Central memory CD8-positive, alpha-beta T cell (primary cell): ENCODE measurements around the gene PCDHA9.
"Not testable (repeated sequence)": the region's sequence is repeated elsewhere in the genome, so short reads cannot be mapped to it uniquely, and the experiment has no call there.

Experiments
- ATAC-seq: fragments of 150-1000 bp; cut with Tn5 transposase; replicated peaks from 2 replicates; pipeline ENCODE4 v1.10.0; 2022; ENCODE audit warnings: mild to moderate bottlenecking, moderate FRiP score, moderate number of reproducible peaks; ENCODE audit not compliant: poor library complexity, severe bottlenecking; ENCODE audit errors: extremely low read depth
- DNase-seq, 2 donors: peaks; one replicate each; pipeline ENCODE4 v3.0.0; 2021; ENCODE audit warnings: low spot score in 2 of 2
- H3K27ac Mint-ChIP-seq: one replicate; pipeline ENCODE4 v1.8.0; 2022; ENCODE audit warnings: low read depth, mild to moderate bottlenecking, moderate library complexity, mixed read lengths
- H3K27me3 Mint-ChIP-seq: one replicate; pipeline ENCODE4 v1.8.0; 2022; ENCODE audit warnings: mixed read lengths
- H3K36me3 Mint-ChIP-seq: one replicate; pipeline ENCODE4 v1.8.0; 2022; ENCODE audit warnings: mild to moderate bottlenecking, moderate library complexity, mixed read lengths; ENCODE audit not compliant: insufficient read depth
- H3K4me1 Mint-ChIP-seq: one replicate; pipeline ENCODE4 v1.8.0; 2022; ENCODE audit warnings: mixed read lengths
- H3K4me3 Mint-ChIP-seq: one replicate; pipeline ENCODE4 v1.8.0; 2022; ENCODE audit warnings: mild to moderate bottlenecking, moderate library complexity, mixed read lengths
- H3K9me3 Mint-ChIP-seq: one replicate; pipeline ENCODE4 v1.8.0; 2022; ENCODE audit warnings: mixed read lengths

Gene PCDHA9

DNA sequence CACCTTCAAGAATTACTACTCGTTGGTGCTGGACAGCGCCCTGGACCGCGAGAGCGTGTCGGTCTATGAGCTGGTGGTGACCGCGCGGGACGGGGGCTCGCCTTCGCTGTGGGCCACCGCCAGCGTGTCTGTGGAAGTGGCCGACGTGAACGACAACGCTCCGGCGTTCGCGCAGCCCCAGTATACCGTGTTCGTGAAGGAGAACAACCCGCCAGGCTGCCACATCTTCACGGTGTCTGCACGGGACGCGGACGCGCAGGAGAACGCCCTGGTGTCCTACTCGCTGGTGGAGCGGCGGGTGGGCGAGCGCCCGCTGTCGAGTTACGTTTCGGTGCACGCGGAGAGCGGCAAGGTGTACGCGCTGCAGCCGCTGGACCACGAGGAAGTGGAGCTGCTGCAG is 25.2 kb upstream of the PCDHA9 start:
- ATAC-seq, H3K4me3 Mint-ChIP-seq, H3K36me3 Mint-ChIP-seq, DNase-seq, H3K4me1 Mint-ChIP-seq, H3K9me3 Mint-ChIP-seq, H3K27ac Mint-ChIP-seq: not testable (repeated sequence)
- peaks cover 22% of the 10 kb centered on the region for H3K27me3 Mint-ChIP-seq

DNA sequence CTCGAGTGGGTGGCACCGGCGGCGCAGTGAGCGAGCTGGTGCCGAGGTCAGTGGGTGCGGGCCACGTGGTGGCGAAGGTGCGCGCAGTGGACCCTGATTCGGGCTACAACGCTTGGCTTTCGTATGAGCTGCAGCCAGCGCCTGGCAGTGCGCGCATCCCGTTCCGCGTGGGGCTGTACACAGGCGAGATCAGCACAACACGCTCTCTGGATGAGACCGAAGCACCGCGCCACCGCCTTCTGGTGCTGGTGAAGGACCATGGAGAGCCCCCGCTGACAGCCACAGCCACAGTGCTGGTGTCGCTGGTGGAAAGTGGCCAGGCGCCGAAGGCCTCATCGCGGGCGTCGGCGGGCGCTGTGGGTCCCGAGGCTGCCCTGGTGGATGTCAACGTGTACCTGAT is 24.7 kb upstream of the PCDHA9 start:
- Mint-ChIP-seq H3K27ac (no peak overlapping the region), H3K4me3 (no peak overlapping the region), H3K27me3 (peaks cover 25% of the 10 kb centered on the region), H3K36me3 (no peaks in the 10 kb centered on the region), H3K4me1 (no peaks in the 10 kb centered on the region), H3K9me3 (no peaks in the 10 kb centered on the region)
- ATAC-seq (no peak), DNase-seq (no peak)

DNA sequence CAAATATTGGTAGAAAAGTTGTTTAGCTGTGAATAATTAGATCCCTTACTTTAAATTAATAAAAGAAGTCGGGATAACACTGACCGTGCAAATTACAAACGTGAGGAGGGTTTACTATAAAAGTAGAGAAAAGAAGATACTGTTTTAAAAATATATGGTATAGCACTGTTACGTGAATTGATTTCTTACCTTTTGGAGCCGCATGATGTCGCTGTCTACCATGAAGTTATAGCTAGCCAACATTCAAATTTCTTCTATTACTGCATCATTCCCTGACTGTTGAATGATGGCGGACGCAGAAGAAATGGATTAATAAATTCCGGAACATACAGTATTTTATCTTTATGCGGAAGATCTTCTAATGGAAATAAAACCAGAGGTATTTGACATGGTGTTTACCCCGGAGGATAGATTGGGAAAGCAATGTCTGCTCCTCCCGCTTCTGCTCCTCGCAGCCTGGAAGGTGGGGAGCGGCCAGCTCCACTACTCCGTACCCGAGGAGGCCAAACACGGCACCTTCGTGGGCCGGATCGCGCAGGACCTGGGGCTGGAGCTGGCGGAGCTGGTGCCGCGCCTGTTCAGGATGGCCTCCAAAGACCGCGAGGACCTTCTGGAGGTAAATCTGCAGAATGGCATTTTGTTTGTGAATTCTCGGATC is 20.3 kb upstream of the PCDHA9 start, which contains the start of gene PCDHA6:
TSS of gene PCDHA6 (plus strand) at position 257 of the 658 bp plus-strand sequence. CDS start at position 389, 132 bp downstream.
- no peaks in the 10 kb centered on the region for H3K4me1 Mint-ChIP-seq
- H3K27ac Mint-ChIP-seq, result no peak within 1 kb of the TSS
- H3K4me3 Mint-ChIP-seq, result no peak within 1 kb of the TSS
- DNase-seq (no peak), ATAC-seq (no peak)
- H3K36me3 Mint-ChIP-seq, result no peaks in the 10 kb centered on the region
- H3K27me3 Mint-ChIP-seq, result peaks cover 44% of the 10 kb centered on the region
- no peaks in the 10 kb centered on the region for H3K9me3 Mint-ChIP-seq

DNA sequence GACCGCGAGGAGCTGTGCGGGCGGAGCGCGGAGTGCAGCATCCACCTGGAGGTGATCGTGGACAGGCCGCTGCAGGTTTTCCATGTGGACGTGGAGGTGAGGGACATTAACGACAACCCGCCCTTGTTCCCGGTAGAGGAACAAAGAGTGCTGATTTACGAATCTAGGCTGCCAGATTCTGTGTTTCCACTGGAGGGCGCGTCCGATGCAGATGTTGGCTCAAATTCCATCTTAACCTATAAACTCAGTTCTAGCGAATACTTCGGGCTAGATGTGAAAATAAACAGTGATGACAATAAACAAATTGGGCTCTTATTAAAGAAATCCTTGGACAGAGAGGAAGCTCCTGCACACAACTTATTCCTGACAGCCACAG is 19.8 kb upstream of the PCDHA9 start:
- H3K27me3 Mint-ChIP-seq, result peaks cover 49% of the 10 kb centered on the region

DNA sequence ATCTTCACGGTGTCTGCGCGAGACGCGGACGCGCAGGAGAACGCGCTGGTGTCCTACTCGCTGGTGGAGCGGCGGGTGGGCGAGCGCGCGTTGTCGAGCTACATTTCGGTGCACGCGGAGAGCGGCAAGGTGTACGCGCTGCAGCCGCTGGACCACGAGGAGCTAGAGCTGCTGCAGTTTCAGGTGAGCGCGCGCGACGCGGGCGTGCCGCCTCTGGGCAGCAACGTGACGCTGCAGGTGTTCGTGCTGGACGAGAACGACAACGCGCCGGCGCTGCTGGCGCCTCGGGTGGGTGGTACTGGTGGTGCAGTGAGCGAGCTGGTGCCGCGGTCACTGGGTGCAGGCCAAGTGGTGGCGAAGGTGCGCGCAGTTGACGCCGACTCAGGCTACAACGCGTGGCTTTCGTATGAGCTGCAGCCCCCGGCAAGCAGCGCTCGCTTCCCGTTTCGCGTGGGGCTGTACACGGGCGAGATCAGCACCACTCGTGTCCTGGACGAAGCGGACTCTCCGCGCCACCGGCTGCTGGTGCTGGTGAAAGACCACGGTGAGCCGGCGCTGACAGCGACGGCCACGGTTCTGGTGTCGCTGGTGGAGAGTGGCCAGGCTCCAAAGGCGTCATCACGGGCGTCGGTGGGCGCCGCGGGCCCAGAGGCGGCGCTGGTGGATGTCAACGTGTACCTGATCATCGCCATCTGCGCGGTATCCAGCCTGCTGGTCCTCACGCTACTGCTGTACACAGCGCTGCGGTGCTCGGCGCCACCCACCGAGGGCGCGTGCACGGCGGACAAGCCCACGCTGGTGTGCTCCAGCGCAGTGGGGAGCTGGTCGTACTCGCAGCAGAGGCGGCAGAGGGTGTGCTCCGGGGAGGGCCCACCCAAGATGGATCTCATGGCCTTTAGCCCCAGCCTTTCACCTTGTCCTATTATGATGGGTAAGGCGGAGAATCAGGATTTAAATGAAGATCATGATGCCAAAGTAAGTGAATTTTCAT is 18.4 kb upstream of the PCDHA9 start:
- H3K27me3 Mint-ChIP-seq, result peaks cover 50% of the 10 kb centered on the region
- H3K4me1 Mint-ChIP-seq, H3K27ac Mint-ChIP-seq, H3K9me3 Mint-ChIP-seq, ATAC-seq, H3K36me3 Mint-ChIP-seq, DNase-seq, H3K4me3 Mint-ChIP-seq: not testable (repeated sequence)

More for the DNA sequence above, 19.8 kb upstream of the PCDHA9 start:
- ATAC-seq, result no peak
- Mint-ChIP-seq H3K4me1 (no peaks in the 10 kb centered on the region), H3K4me3 (no peak overlapping the region), H3K36me3 (no peaks in the 10 kb centered on the region), H3K27ac (no peak overlapping the region), H3K9me3 (no peaks in the 10 kb centered on the region)
- no peak for DNase-seq

DNA sequence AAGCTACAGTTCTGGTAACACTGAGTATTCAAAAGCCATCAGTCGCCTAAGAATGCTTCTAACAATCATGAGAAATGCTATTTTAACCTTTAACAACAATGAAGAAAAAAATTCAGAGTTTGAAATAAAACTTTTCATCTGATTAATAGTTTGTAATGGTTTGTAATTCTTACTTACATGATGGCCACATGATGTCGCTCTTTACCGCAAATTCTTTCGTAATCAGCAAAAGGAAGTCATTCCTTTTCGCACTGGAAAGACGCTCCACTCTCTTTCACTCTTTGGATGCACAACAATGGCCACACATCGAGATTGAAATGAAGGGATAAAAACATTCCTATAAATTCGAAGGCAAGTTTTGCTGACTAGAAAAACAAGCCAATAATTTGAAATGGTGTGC is 14.2 kb upstream of the PCDHA9 start, which contains the start of gene PCDHA7:
TSS of gene PCDHA7 (plus strand) at position 277 of the 400 bp plus-strand sequence. CDS start at position 392, 115 bp downstream.
- ATAC-seq (no peak), DNase-seq (no peak)
- Mint-ChIP-seq H3K27ac (no peak within 1 kb of the TSS), H3K4me3 (no peak within 1 kb of the TSS), H3K4me1 (no peaks in the 10 kb centered on the region), H3K27me3 (peaks cover 25% of the 10 kb centered on the region), H3K36me3 (peaks cover 3% of the 10 kb centered on the region), H3K9me3 (no peaks in the 10 kb centered on the region)

DNA sequence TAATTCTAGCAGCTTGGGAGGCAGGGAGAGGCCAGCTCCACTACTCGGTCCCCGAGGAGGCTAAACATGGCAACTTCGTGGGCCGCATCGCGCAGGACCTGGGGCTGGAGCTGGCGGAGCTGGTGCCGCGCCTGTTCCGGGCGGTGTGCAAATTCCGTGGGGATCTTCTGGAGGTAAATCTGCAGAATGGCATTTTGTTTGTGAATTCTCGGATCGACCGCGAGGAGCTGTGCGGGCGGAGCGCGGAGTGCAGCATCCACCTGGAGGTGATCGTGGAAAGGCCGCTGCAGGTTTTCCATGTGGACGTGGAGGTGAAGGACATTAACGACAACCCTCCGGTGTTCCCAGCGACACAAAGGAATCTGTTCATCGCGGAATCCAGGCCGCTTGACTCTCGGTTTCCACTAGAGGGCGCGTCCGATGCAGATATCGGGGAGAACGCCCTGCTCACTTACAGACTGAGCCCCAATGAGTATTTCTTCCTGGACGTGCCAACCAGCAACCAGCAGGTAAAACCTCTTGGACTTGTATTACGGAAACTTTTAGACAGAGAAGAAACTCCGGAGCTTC is 13.7 kb upstream of the PCDHA9 start:
- H3K36me3 Mint-ChIP-seq, DNase-seq, H3K4me1 Mint-ChIP-seq, H3K4me3 Mint-ChIP-seq, H3K9me3 Mint-ChIP-seq, ATAC-seq, H3K27ac Mint-ChIP-seq: not testable (repeated sequence)
- H3K27me3 Mint-ChIP-seq, result peaks cover 29% of the 10 kb centered on the region

DNA sequence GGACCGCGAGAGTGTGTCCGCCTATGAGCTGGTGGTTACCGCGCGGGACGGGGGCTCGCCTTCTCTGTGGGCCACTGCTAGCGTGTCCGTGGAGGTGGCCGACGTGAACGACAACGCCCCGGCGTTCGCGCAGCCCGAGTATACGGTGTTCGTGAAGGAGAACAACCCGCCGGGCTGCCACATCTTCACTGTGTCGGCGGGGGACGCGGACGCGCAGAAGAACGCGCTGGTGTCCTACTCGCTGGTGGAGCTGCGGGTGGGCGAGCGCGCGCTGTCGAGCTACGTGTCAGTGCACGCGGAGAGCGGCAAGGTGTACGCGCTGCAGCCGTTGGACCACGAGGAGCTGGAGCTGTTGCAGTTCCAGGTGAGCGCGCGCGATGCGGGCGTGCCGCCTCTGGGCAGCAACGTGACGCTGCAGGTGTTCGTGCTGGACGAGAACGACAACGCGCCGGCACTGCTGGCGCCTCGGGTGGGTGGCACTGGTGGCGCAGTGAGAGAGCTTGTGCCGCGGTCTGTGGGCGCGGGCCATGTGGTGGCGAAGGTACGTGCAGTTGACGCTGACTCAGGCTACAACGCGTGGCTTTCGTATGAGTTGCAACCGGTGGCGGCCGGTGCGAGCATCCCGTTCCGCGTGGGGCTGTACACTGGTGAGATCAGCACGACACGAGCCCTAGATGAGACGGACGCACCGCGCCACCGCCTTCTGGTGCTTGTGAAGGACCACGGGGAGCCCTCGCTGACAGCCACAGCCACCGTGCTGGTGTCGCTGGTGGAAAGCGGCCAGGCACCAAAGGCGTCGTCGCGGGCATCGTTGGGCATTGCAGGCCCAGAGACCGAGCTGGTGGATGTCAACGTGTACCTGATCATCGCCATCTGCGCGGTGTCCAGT is 12.3 kb upstream of the PCDHA9 start:
- no peak overlapping the region for H3K27ac Mint-ChIP-seq
- H3K36me3 Mint-ChIP-seq, result peaks cover 3% of the 10 kb centered on the region
- H3K27me3 Mint-ChIP-seq, result peaks cover 37% of the 10 kb centered on the region
- ATAC-seq (no peak), DNase-seq (no peak)
- no peaks in the 10 kb centered on the region for H3K4me1 Mint-ChIP-seq
- H3K9me3 Mint-ChIP-seq, result no peaks in the 10 kb centered on the region
- H3K4me3 Mint-ChIP-seq, result no peak overlapping the region

DNA sequence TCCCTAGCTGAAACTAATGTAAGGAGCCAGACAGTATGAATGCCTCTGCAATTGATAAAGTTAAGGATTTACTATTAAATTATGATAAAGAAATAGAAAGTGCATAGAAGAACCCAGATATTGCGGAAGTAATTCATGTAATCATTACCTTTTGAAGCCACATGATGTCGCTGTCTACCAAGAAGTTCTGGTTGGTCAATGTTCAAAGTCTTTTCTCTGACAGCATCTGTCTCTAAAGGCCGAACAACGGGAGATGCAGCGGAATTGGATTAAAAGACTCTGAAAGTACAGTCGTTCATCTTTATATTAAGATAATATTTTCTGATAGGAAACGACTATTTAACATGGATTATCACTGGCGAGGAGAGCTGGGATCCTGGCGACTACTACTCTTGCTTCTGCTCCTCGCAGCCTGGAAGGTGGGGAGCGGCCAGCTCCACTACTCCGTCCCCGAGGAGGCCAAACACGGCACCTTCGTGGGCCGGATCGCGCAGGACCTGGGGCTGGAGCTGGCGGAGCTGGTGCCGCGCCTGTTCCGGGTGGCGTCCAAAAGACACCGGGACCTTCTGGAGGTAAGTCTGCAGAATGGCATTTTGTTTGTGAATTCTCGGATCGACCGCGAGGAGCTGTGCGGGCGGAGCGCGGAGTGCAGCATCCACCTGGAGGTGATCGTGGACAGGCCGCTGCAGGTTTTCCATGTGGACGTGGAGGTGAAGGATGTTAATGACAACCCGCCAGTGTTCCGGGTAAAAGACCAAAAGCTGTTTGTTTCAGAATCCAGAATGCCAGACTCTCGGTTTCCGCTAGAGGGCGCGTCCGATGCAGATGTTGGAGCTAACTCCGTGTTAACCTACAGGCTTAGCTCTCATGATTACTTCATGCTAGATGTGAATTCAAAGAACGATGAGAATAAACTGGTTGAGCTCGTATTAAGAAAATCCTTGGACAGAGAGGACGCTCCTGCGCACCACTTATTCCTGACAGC is 6.9 kb upstream of the PCDHA9 start, which contains the start of gene PCDHA8:
TSS of gene PCDHA8 (plus strand) at position 210 of the 985 bp plus-strand sequence. CDS start at position 345, 135 bp downstream.
- H3K27me3 Mint-ChIP-seq, result peaks cover 24% of the 10 kb centered on the region
- no peak within 1 kb of the TSS for H3K27ac Mint-ChIP-seq
- ATAC-seq (no peak), DNase-seq (no peak)
- no peak within 1 kb of the TSS for H3K4me3 Mint-ChIP-seq
- H3K4me1 Mint-ChIP-seq, result no peaks in the 10 kb centered on the region
- no peaks in the 10 kb centered on the region for H3K9me3 Mint-ChIP-seq
- H3K36me3 Mint-ChIP-seq, result no peaks in the 10 kb centered on the region

DNA sequence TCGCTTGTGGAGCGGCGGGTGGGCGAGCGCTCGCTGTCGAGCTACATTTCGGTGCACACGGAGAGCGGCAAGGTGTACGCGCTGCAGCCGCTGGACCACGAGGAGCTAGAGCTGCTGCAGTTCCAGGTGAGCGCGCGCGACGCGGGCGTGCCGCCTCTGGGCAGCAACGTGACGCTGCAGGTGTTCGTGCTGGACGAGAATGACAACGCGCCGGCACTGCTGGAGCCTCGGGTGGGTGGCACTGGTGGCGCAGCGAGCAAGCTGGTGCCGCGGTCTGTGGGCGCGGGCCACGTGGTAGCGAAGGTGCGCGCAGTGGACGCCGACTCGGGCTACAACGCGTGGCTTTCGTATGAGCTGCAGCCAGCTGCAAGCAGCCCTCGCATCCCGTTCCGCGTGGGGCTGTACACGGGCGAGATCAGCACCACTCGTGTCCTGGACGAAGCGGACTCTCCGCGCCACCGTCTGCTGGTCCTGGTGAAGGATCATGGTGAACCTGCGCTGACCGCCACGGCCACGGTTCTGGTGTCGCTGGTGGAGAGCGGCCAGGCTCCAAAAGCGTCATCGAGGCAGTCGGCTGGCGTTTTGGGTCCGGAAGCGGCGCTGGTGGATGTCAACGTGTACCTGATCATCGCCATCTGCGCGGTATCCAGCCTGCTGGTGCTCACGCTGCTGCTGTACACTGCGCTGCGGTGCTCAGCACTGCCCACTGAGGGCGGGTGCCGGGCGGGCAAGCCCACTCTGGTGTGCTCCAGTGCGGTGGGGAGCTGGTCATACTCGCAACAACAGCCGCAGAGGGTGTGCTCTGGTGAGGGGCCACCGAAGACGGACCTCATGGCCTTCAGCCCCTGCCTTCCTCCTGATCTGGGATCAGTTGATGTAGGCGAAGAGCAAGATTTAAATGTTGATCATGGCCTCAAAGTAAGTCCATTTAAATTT is 5.1 kb upstream of the PCDHA9 start:
- H3K4me1 Mint-ChIP-seq, result no peaks in the 10 kb centered on the region
- DNase-seq, result no peak
- ATAC-seq, result no peak
- H3K9me3 Mint-ChIP-seq, result peaks cover 6% of the 10 kb centered on the region
- peaks cover 38% of the 10 kb centered on the region for H3K27me3 Mint-ChIP-seq
- H3K4me3 Mint-ChIP-seq, result no peak overlapping the region
- H3K36me3 Mint-ChIP-seq, result no peaks in the 10 kb centered on the region
- no peak overlapping the region for H3K27ac Mint-ChIP-seq
